ENCODE data around the gene MRPL54.

GRCh38 chr19:3723883-3724282 lies 38.6 kb upstream of the MRPL54 start:
- TF ChIP-seq POLR2AphosphoS5 (IDR thresholded peaks at IDR 0.05) (no peak), CTCF (IDR thresholded peaks at IDR 0.05) (no peak), POLR2A (IDR thresholded peaks at IDR 0.05) (no peak)
